Sigmoid colon (tissue), 4 donors: ENCODE measurements around the gene ANKRD60.

Source experiments
- CTCF ChIP-seq, 4 experiments: fragments of 450-650 bp in 3 of 4; fragments of 200-600 bp in 1 of 4; IDR thresholded peaks; one replicate each; pipeline ENCODE4 v1.5.1; 2016 to 2019; ENCODE audit warnings: antibody characterized with exemption in 4 of 4, mild to moderate bottlenecking in 3 of 4, moderate library complexity in 2 of 4
- EP300 ChIP-seq, 4 donors: sonication (generic); formaldehyde crosslinking; IDR thresholded peaks; one replicate each; pipeline ENCODE4 v1.6.1; 2017; ENCODE audit warnings: antibody characterized with exemption in 4 of 4
- POLR2A ChIP-seq, 2 donors: fragments of 450-650 bp; IDR thresholded peaks; one replicate each; pipeline ENCODE4 v1.6.1; 2016; ENCODE audit warnings: antibody characterized with exemption in 2 of 2, mild to moderate bottlenecking in 2 of 2, moderate library complexity in 2 of 2
- POLR2AphosphoS5 ChIP-seq, 4 donors: sonication (generic); formaldehyde crosslinking; IDR thresholded peaks; one replicate each; pipeline ENCODE4 v1.6.1; 2017; ENCODE audit warnings: antibody characterized with exemption in 4 of 4

GRCh38 chr20:58173930-58174707 lies 54.3 kb downstream of the ANKRD60 start:
- TF ChIP-seq CTCF (IDR thresholded peaks at IDR 0.05) (no peak), POLR2A (IDR thresholded peaks at IDR 0.05) (no peak), EP300 (IDR thresholded peaks at IDR 0.05) (no peak), POLR2AphosphoS5 (IDR thresholded peaks at IDR 0.05) (no peak)
